ENCODE measurements around the gene VWA3B.
"Not testable (repeated sequence)": the region's sequence is repeated elsewhere in the genome, so short reads cannot be mapped to it uniquely, and the experiment has no call there.

Gene VWA3B

DNA sequence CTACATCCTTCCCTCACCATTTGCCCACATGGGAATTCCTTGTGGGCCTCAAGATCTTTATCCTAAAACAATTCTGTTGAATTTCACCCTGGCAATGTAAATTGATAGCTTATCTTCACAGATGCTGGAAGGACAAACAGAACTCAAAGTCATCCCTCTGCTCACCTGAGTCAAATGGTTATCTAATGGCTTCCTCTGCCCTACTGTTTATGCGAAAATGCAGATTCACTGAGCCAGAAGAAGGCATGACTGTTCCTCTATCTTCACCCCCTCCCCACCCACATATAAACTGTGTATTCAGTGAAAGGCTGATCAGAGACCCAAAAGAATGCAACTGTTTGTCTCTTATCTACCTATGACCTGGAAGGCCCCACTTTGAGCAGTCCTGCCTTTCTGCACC lies 43.9 kb upstream of the VWA3B start:
- Histone ChIP-seq H3K4me2 (ENCODE audit: low read depth, low read length, poor library complexity, severe bottlenecking) (no peak overlapping the region), H3K79me2 (ENCODE audit: insufficient read depth, low read length) (no peaks in the 10 kb centered on the region), H3K36me3 (ENCODE audit: insufficient read depth, low read length) (no peaks in the 10 kb centered on the region), H3K4me3 (ENCODE audit: low read length, poor library complexity, severe bottlenecking) (no peak overlapping the region), H3K27me3 (ENCODE audit: insufficient read depth, low read length, poor library complexity, severe bottlenecking) (no peaks in the 10 kb centered on the region), H3F3A (ENCODE audit: low read depth) (no peaks in the 10 kb centered on the region), H3K9ac (ENCODE audit: low read depth, low read length, poor library complexity, severe bottlenecking) (no peak overlapping the region), H3K4me1 (ENCODE audit: insufficient read depth, low read length, poor library complexity, severe bottlenecking) (no peaks in the 10 kb centered on the region), H2AFZ (ENCODE audit: low read length) (no peak overlapping the region), H4K20me1 (ENCODE audit: insufficient read depth, low read length, poor library complexity, severe bottlenecking) (no peaks in the 10 kb centered on the region), H3K9me2 (replicated peaks; ENCODE audit: low read depth, low read length) (no peaks in the 10 kb centered on the region), H3K9me3 (ENCODE audit: insufficient read depth, low read depth, low read length) (peaks cover 4% of the 10 kb centered on the region; the same call in 1 of the 2 replicates)
- no peak for TF ChIP-seq EZH2phosphoT487 (IDR thresholded peaks at IDR 0.05; ENCODE audit: borderline replicate concordance)
- TF ChIP-seq, protein P1, sequence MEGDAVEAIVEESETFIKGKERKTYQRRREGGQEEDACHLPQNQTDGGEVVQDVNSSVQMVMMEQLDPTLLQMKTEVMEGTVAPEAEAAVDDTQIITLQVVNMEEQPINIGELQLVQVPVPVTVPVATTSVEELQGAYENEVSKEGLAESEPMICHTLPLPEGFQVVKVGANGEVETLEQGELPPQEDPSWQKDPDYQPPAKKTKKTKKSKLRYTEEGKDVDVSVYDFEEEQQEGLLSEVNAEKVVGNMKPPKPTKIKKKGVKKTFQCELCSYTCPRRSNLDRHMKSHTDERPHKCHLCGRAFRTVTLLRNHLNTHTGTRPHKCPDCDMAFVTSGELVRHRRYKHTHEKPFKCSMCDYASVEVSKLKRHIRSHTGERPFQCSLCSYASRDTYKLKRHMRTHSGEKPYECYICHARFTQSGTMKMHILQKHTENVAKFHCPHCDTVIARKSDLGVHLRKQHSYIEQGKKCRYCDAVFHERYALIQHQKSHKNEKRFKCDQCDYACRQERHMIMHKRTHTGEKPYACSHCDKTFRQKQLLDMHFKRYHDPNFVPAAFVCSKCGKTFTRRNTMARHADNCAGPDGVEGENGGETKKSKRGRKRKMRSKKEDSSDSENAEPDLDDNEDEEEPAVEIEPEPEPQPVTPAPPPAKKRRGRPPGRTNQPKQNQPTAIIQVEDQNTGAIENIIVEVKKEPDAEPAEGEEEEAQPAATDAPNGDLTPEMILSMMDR (conservative IDR thresholded peaks at IDR 0.05; ENCODE audit: low read length) = no peak

DNA sequence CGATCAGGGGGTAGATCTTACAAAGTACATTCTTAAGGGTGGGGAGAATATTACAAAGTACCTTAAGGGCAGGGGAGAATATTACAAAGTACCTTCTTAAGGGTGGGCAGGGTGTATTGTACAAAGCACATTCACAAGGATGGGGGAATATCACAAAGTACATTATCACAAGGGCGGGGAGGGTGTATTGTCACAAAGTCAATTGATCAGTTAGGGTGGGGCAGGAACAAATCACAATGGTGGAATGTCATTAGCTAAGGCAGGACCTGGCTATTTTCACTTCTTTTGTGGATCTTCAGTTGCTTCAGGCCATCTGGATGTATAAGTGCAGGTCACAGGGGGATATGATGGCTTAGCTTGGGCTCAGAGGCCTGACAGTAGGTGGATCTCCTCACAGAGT lies 42.2 kb upstream of the VWA3B start:
- H3K9me2 ChIP-seq (replicated peaks; ENCODE audit: low read depth, low read length); H3K27me3 ChIP-seq (ENCODE audit: insufficient read depth, low read length, poor library complexity, severe bottlenecking); H4K20me1 ChIP-seq (ENCODE audit: insufficient read depth, low read length, poor library complexity, severe bottlenecking); H3K4me2 ChIP-seq (ENCODE audit: low read depth, low read length, poor library complexity, severe bottlenecking); H3K4me3 ChIP-seq (ENCODE audit: low read length, poor library complexity, severe bottlenecking); H3K79me2 ChIP-seq (ENCODE audit: insufficient read depth, low read length); H3K9ac ChIP-seq (ENCODE audit: low read depth, low read length, poor library complexity, severe bottlenecking); H2AFZ ChIP-seq (ENCODE audit: low read length); H3F3A ChIP-seq (ENCODE audit: low read depth); H3K9me3 ChIP-seq (ENCODE audit: insufficient read depth, low read depth, low read length); H3K36me3 ChIP-seq (ENCODE audit: insufficient read depth, low read length); H3K4me1 ChIP-seq (ENCODE audit: insufficient read depth, low read length, poor library complexity, severe bottlenecking): not testable (repeated sequence)

DNA sequence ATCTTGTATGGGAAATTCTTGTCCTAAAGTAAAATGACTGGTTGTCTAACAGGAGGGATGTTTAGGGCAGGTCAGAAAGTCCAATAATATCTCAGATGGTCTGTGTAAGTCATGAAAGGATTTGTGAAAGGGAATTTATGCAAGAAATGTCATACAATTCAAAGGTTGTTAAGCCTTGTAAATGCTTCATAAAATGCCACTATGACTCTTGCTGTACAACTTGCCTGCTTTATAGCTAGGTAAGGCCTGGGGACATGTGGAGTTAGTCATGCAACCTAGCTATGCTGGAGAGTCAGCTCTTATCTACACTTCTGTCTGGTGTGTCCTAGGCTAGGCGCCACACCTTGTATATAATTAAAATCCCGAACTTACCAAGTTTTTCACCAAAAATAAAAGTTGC lies 36.9 kb upstream of the VWA3B start:
- Histone ChIP-seq H3K4me1 (ENCODE audit: insufficient read depth, low read length, poor library complexity, severe bottlenecking) (no peaks in the 10 kb centered on the region), H3K79me2 (ENCODE audit: insufficient read depth, low read length) (no peaks in the 10 kb centered on the region), H3K9ac (ENCODE audit: low read depth, low read length, poor library complexity, severe bottlenecking) (no peak overlapping the region), H3K9me3 (ENCODE audit: insufficient read depth, low read depth, low read length) (peaks cover 3% of the 10 kb centered on the region; the same call in 1 of the 2 replicates), H3K27me3 (ENCODE audit: insufficient read depth, low read length, poor library complexity, severe bottlenecking) (no peaks in the 10 kb centered on the region), H3F3A (ENCODE audit: low read depth) (no peaks in the 10 kb centered on the region), H3K9me2 (replicated peaks; ENCODE audit: low read depth, low read length) (no peaks in the 10 kb centered on the region), H3K4me3 (ENCODE audit: low read length, poor library complexity, severe bottlenecking) (no peak overlapping the region), H4K20me1 (ENCODE audit: insufficient read depth, low read length, poor library complexity, severe bottlenecking) (no peaks in the 10 kb centered on the region), H3K36me3 (ENCODE audit: insufficient read depth, low read length) (no peaks in the 10 kb centered on the region), H3K4me2 (ENCODE audit: low read depth, low read length, poor library complexity, severe bottlenecking) (no peak overlapping the region), H2AFZ (ENCODE audit: low read length) (no peak overlapping the region; the same call in 1 of the 2 replicates)
- TF ChIP-seq, protein P1 (conservative IDR thresholded peaks at IDR 0.05; ENCODE audit: low read length) = no peak
- TF ChIP-seq EZH2phosphoT487 (IDR thresholded peaks at IDR 0.05; ENCODE audit: borderline replicate concordance) = no peak

DNA sequence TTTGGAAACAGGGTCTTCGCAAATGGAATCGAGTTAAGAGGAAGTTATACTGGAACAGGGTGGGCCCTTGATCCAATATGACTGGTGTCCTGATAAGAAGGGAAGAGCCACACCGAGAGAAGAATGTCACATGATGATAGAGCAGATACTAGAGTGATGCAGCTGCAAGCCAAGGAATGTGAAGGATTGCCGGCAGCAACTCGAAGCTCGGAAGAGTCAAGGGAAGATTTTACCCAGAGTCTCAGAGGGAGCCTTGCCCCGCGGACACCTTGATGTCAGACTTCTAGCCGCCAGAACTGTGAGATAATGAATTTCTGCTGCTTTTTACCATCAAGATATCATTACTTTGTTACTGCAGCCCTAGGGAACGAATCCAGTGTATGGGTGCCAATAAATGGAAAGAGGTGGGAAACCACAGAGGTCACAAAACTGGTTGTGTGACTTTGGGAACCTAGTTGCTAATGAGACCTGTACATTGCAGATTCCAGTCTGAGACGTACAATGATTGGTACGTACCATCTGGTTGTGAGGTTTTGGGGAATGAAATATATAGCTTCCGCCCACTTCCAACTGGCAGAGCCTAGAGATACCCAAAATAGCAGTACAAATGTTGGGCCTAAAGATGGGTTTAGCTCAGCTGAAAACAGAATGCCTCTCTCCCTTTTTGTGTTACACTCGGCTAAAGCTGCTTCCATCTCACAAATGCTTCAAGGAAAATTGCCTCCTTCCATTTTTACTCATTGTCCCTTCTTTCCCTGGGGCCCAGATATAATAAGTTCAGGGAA lies 28.6 kb upstream of the VWA3B start:
- no peaks in the 10 kb centered on the region for H3K79me2 ChIP-seq (ENCODE audit: insufficient read depth, low read length)
- no peaks in the 10 kb centered on the region for H3K4me1 ChIP-seq (ENCODE audit: insufficient read depth, low read length, poor library complexity, severe bottlenecking)
- no peak overlapping the region for H3K4me3 ChIP-seq (ENCODE audit: low read length, poor library complexity, severe bottlenecking)
- no peak overlapping the region for H3K4me2 ChIP-seq (ENCODE audit: low read depth, low read length, poor library complexity, severe bottlenecking)
- no peaks in the 10 kb centered on the region for H3K9me2 ChIP-seq (replicated peaks; ENCODE audit: low read depth, low read length)
- H3K9ac ChIP-seq (ENCODE audit: low read depth, low read length, poor library complexity, severe bottlenecking) = no peak overlapping the region
- no peaks in the 10 kb centered on the region for H3F3A ChIP-seq (ENCODE audit: low read depth)
- H3K36me3 ChIP-seq (ENCODE audit: insufficient read depth, low read length) = no peaks in the 10 kb centered on the region
- no peaks in the 10 kb centered on the region for H3K27me3 ChIP-seq (ENCODE audit: insufficient read depth, low read length, poor library complexity, severe bottlenecking)
- H2AFZ ChIP-seq (ENCODE audit: low read length) = no peak overlapping the region
- TF ChIP-seq, protein P1 (conservative IDR thresholded peaks at IDR 0.05; ENCODE audit: low read length) = no peak
- TF ChIP-seq EZH2phosphoT487 (IDR thresholded peaks at IDR 0.05; ENCODE audit: borderline replicate concordance) = no peak
- no peaks in the 10 kb centered on the region for H4K20me1 ChIP-seq (ENCODE audit: insufficient read depth, low read length, poor library complexity, severe bottlenecking)
- H3K9me3 ChIP-seq (ENCODE audit: insufficient read depth, low read depth, low read length) = no peaks in the 10 kb centered on the region
